Breast epithelium (tissue), 3 donors: Measurements from ENCODE around the gene LONP1.

ENCODE experiments used
- CTCF ChIP-seq, 3 donors: fragments of 450-650 bp; IDR thresholded peaks; one replicate each; pipeline ENCODE4 v1.5.1; 2016 to 2017; ENCODE audit warnings: antibody characterized with exemption in 3 of 3, mild to moderate bottlenecking in 3 of 3, moderate library complexity in 3 of 3
- POLR2A ChIP-seq: fragments of 450-650 bp; IDR thresholded peaks from one replicate; pipeline ENCODE4 v1.6.1; 2016; ENCODE audit warnings: antibody characterized with exemption, mild to moderate bottlenecking, moderate library complexity
- POLR2AphosphoS5 ChIP-seq, 3 donors: sonication (generic); formaldehyde crosslinking; IDR thresholded peaks; one replicate each; pipeline ENCODE4 v1.6.1; 2017; ENCODE audit warnings: antibody characterized with exemption in 3 of 3

- no peak for TF ChIP-seq CTCF (IDR thresholded peaks at IDR 0.05)
- TF ChIP-seq POLR2AphosphoS5 (IDR thresholded peaks at IDR 0.05), result no peak
- no peak for TF ChIP-seq POLR2A
Measured at GRCh38 chr19:5753743-5754142, 33.8 kb upstream of the LONP1 start.
